Upper lobe of left lung (tissue), 6 donors: ENCODE data around the gene RNF26. TPM values are rescaled to one million over a fixed set of nuclear protein-coding genes. Genes with fewer than 3 reads are reported as not detected.

Experiments
- ATAC-seq, 2 donors: fragments of 200-7000 bp; cut with Tn5 transposase; one replicate each; pipeline ENCODE4 v1.9.1; 2022; ENCODE audit warnings: mild to moderate bottlenecking in 2 of 2, moderate library complexity in 2 of 2; ENCODE audit not compliant: low FRiP score in 2 of 2
- DNase-seq, 2 donors: peaks; one replicate each; pipeline ENCODE4 v3.0.0-alpha.2; 2019 to 2020
- H3K27ac ChIP-seq, 4 donors: fragments of 200-600 bp; sonication (generic); one replicate each; pipeline ENCODE4 v1.5.1; 2016 to 2019
- H3K27me3 ChIP-seq, 4 donors: fragments of 200-600 bp; sonication (generic); one replicate each; pipeline ENCODE4 v1.5.1; 2017 to 2019
- H3K36me3 ChIP-seq, 4 donors: fragments of 200-600 bp; sonication (generic); one replicate each; pipeline ENCODE4 v1.5.1; 2016 to 2019
- H3K4me1 ChIP-seq, 4 donors: fragments of 200-600 bp; sonication (generic); one replicate each; pipeline ENCODE4 v1.5.1; 2018 to 2019
- H3K4me3 ChIP-seq, 4 donors: fragments of 200-600 bp; sonication (generic); one replicate each; pipeline ENCODE4 v1.5.1; 2017 to 2019; ENCODE audit warnings: mild to moderate bottlenecking in 2 of 4, moderate library complexity in 1 of 4
- H3K9me3 ChIP-seq, 4 donors: fragments of 200-600 bp; sonication (generic); one replicate each; pipeline ENCODE4 v1.5.1; 2018 to 2019
- CTCF ChIP-seq, 6 experiments: fragments of 450-650 bp in 4 of 6; fragments of 200-600 bp in 2 of 6; sonication (generic) in 2 of 6; IDR thresholded peaks; one replicate each; pipeline ENCODE4 v1.5.1; 2016 to 2019; ENCODE audit warnings: antibody characterized with exemption in 6 of 6
- EP300 ChIP-seq, 4 donors: sonication (generic); formaldehyde crosslinking; IDR thresholded peaks; one replicate each; pipeline ENCODE4 v1.5.1; 2017; ENCODE audit warnings: antibody characterized with exemption in 4 of 4, control low read depth in 2 of 4
- POLR2A ChIP-seq, 4 donors: fragments of 450-650 bp; IDR thresholded peaks; one replicate each; pipeline ENCODE4 v1.5.1; 2016 to 2017; ENCODE audit warnings: antibody characterized with exemption in 4 of 4, mild to moderate bottlenecking in 2 of 4
- POLR2AphosphoS5 ChIP-seq, 2 donors: sonication (generic); formaldehyde crosslinking; IDR thresholded peaks; one replicate each; pipeline ENCODE4 v1.5.1; 2017; ENCODE audit warnings: antibody characterized with exemption in 2 of 2
- WGBS, 2 donors: methylation state at CpG; one replicate each; pipeline ENCODE4 v1.1.5; 2017 to 2018; 5-methylcytosine and 5-hydroxymethylcytosine counted together
- total RNA-seq, 6 donors: library from RNA; depleted of rRNA in 4 of 6; stranded (reverse); fragments of >200 nt in 4 of 6; gene quantifications; one replicate each; pipeline versions ENCODE4 v1.1.0 to v1.2.1, GENCODE V29; 2016 to 2021
- donor health status: DM: no; HTN: no; CAD: no; lungs with moderate emphysema.
- donor health status: DM: no; HTN: yes; CAD: no; lungs with severe emphysema.

RNF26 gene
- total RNA-seq, 6 donors from 2014 or later: 5.2 to 25.5 (median 14.8) TPM

GRCh38 chr11:119323532-119324033 lies 10.7 kb upstream of the RNF26 start:
- Histone ChIP-seq H3K4me1 (peaks cover 27 to 41% (median 32%) of the 10 kb centered on the region in 4 donors), H3K27me3 (peaks cover 0 to 11% (median 3%) of the 10 kb centered on the region in 4 donors), H3K9me3 (no peaks in the 10 kb centered on the region), H3K27ac (no peak overlapping the region), H3K4me3 (no peak overlapping the region), H3K36me3 (no peaks in the 10 kb centered on the region)
- TF ChIP-seq CTCF (IDR thresholded peaks at IDR 0.05): peak; percentile 53 to 88 (median 70)
- no peak for TF ChIP-seq EP300 (IDR thresholded peaks at IDR 0.05)
- TF ChIP-seq POLR2A (IDR thresholded peaks at IDR 0.05): no peak
- 19 to 24% methylated on average over 8 of the region's 8 CpGs for WGBS, 2 donors
- peak; percentile 7 to 47 for ATAC-seq
- peak in 1 of 2 donors; percentile 68 for DNase-seq

- WGBS, 2 donors: 80 to 86% methylated on average over 4 of the region's 4 CpGs
- Histone ChIP-seq H3K36me3 (no peaks in the 10 kb centered on the region), H3K27me3 (peaks cover 0 to 11% (median 3%) of the 10 kb centered on the region in 4 donors), H3K9me3 (no peaks in the 10 kb centered on the region), H3K4me3 (no peak overlapping the region), H3K4me1 (peaks cover 23 to 35% (median 28%) of the 10 kb centered on the region in 4 donors), H3K27ac (no peak overlapping the region)
- TF ChIP-seq POLR2A (IDR thresholded peaks at IDR 0.05) (no peak), EP300 (IDR thresholded peaks at IDR 0.05) (no peak), CTCF (IDR thresholded peaks at IDR 0.05) (no peak)
- DNase-seq (no peak), ATAC-seq (no peak)
These were observed 10.1 kb upstream of the RNF26 start for GRCh38 chr11:119324189-119324588.

- Histone ChIP-seq H3K27ac (no peak overlapping the region), H3K36me3 (no peaks in the 10 kb centered on the region), H3K9me3 (no peaks in the 10 kb centered on the region), H3K4me1 (peaks cover 0 to 15% (median 0%) of the 10 kb centered on the region in 4 donors), H3K4me3 (no peak overlapping the region), H3K27me3 (no peaks in the 10 kb centered on the region)
- WGBS, 2 donors: 81 to 82% methylated on average over 2 of the region's 2 CpGs
- DNase-seq: no peak
- ATAC-seq: no peak
- no peak for TF ChIP-seq EP300 (IDR thresholded peaks at IDR 0.05)
- TF ChIP-seq CTCF (IDR thresholded peaks at IDR 0.05): no peak
- no peak for TF ChIP-seq POLR2AphosphoS5 (IDR thresholded peaks at IDR 0.05)
- TF ChIP-seq POLR2A (IDR thresholded peaks at IDR 0.05): no peak
These were observed 5.0 kb upstream of the RNF26 start for GRCh38 chr11:119329320-119329719.

GRCh38 chr11:119330237-119330636 lies 4.1 kb upstream of the RNF26 start:
- no peak overlapping the region for H3K4me3 ChIP-seq
- DNase-seq (no peak), ATAC-seq (no peak)
- H3K9me3 ChIP-seq: no peaks in the 10 kb centered on the region
- H3K27ac ChIP-seq: no peak overlapping the region
- no peak for TF ChIP-seq EP300 (IDR thresholded peaks at IDR 0.05)
- no peak for TF ChIP-seq POLR2A (IDR thresholded peaks at IDR 0.05)
- TF ChIP-seq CTCF (IDR thresholded peaks at IDR 0.05): no peak
- TF ChIP-seq POLR2AphosphoS5 (IDR thresholded peaks at IDR 0.05): no peak
- H3K4me1 ChIP-seq: peaks cover 5 to 21% (median 5%) of the 10 kb centered on the region in 4 donors
- H3K27me3 ChIP-seq: no peaks in the 10 kb centered on the region
- no peaks in the 10 kb centered on the region for H3K36me3 ChIP-seq
- 40 to 50% methylated on average over 1 of the region's 1 CpG for WGBS, 2 donors

- ATAC-seq (no peak), DNase-seq (no peak)
- Histone ChIP-seq H3K9me3 (no peaks in the 10 kb centered on the region), H3K4me1 (peaks cover 9 to 34% (median 14%) of the 10 kb centered on the region in 4 donors), H3K36me3 (peaks cover 0 to 6% (median 1%) of the 10 kb centered on the region in 4 donors), H3K4me3 (no peak overlapping the region), H3K27ac (no peak overlapping the region), H3K27me3 (no peaks in the 10 kb centered on the region)
- WGBS, 2 donors: 80 to 92% methylated on average over 3 to 4 of the region's 4 CpGs
- TF ChIP-seq EP300 (IDR thresholded peaks at IDR 0.05) (no peak), POLR2AphosphoS5 (IDR thresholded peaks at IDR 0.05) (no peak), CTCF (IDR thresholded peaks at IDR 0.05) (no peak), POLR2A (IDR thresholded peaks at IDR 0.05) (no peak)
These were observed 2.1 kb upstream of the RNF26 start for GRCh38 chr11:119332111-119332765.
